K562 (cell line): ENCODE results near the gene CHD2. TPM values are rescaled to one million over a fixed set of nuclear protein-coding genes. Genes with fewer than 3 reads are reported as not detected.

Source experiments
- ATAC-seq: fragments of 200-7000 bp; cut with Tn5 transposase; 3 replicates; pipeline ENCODE4 v1.9.1; 2020; ENCODE audit warnings: moderate library complexity
- BruUV-seq: library from RNA; stranded (reverse); fragments of 400-500 nt; replicated peaks from 2 replicates; lab custom pipeline; 2021; lab: Mats Ljungman, UMichigan
- CTCF ChIA-PET: fragments of 300-600 bp; formaldehyde crosslinking; extraction: SDS; loops from one replicate; lab custom pipeline; 2021; ENCODE audit warnings: low intra/inter-chr PET ratio; lab: Yijun Ruan, JAX
- POLR2A ChIA-PET: fragments of 300-600, 350-650 bp; sonication (Branson Sonifier 250); formaldehyde crosslinking; extraction: SDS; loops from one replicate; lab custom pipeline; 2021; ENCODE audit warnings: antibody characterized with exemption, inconsistent platforms; lab: Yijun Ruan, JAX
- DNase-seq, 4 experiments: peaks; one replicate each; pipeline versions ENCODE4 v3.0.0 to v3.0.0-alpha.2; 2011 to 2018; ENCODE audit warnings: low spot score in 3 of 4, mixed read lengths in 3 of 4; ENCODE audit errors: extremely low read depth in 1 of 4
- FAIRE-seq: peaks from 2 replicates; lab custom pipeline; 2011; peaks lifted over from hg19 to GRCh38; lab: Jason Lieb, UNC
- H2AFZ ChIP-seq: 2 replicates; pipeline ENCODE4 v1.6.0; 2011; ENCODE audit warnings: low read depth, low read length, control low read depth, inconsistent platforms
- H3K27ac ChIP-seq: fragments of 200-600 bp; 3 replicates; pipeline ENCODE4 v1.8.0; 2011; ENCODE audit warnings: low read depth, mild to moderate bottlenecking, control low read depth, inconsistent platforms, low read length, moderate library complexity, mixed read lengths; ENCODE audit errors: extremely low read depth
- H3K27me3 ChIP-seq, 2 experiments: fragments of 300-600 bp in 1 of 2; 2 replicates in 1 of 2; 3 replicates in 1 of 2; pipeline versions ENCODE4 v1.6.0 to v1.8.0; 2011; ENCODE audit warnings: inconsistent platforms in 2 of 2, low read length in 2 of 2, mild to moderate bottlenecking in 1 of 2, mixed read lengths in 1 of 2, moderate library complexity in 1 of 2; ENCODE audit not compliant: control insufficient read depth in 2 of 2, insufficient read depth in 2 of 2
- H3K36me3 ChIP-seq: fragments of 300-600 bp; 3 replicates; pipeline ENCODE4 v1.8.0; 2011; ENCODE audit warnings: mild to moderate bottlenecking, low read length, inconsistent platforms; ENCODE audit not compliant: control insufficient read depth, insufficient read depth
- H3K4me1 ChIP-seq, 2 experiments: fragments of 200-600 bp in 1 of 2; replicated peaks in 1 of 2; 2 replicates in 1 of 2; 3 replicates in 1 of 2; pipeline versions ENCODE4 v1.5.1 to v1.8.0; 2011; ENCODE audit warnings: inconsistent platforms in 2 of 2, low read length in 2 of 2, mild to moderate bottlenecking in 1 of 2, mixed read lengths in 1 of 2, moderate library complexity in 1 of 2; ENCODE audit not compliant: control insufficient read depth in 2 of 2, insufficient read depth in 2 of 2
- H3K4me2 ChIP-seq: 2 replicates; pipeline ENCODE4 v1.6.1; 2011; ENCODE audit warnings: low read length, control low read depth, inconsistent platforms, mixed read lengths; ENCODE audit not compliant: insufficient read depth
- H3K4me3 ChIP-seq: fragments of 200-600 bp; sonication (generic), shearing (Covaris generic); 2 replicates; pipeline ENCODE4 v1.5.1; 2016; ENCODE audit warnings: control low read depth, inconsistent platforms
- H3K79me2 ChIP-seq: fragments of 200-600 bp; 3 replicates; pipeline ENCODE4 v1.8.0; 2011; ENCODE audit warnings: low read length, inconsistent platforms; ENCODE audit not compliant: control insufficient read depth, insufficient read depth
- H3K9ac ChIP-seq, 2 experiments: 2 replicates each; pipeline versions ENCODE4 v1.6.0 to v1.6.1; 2011; ENCODE audit warnings: low read depth in 2 of 2, low read length in 2 of 2, control low read depth in 1 of 2, inconsistent platforms in 1 of 2, mild to moderate bottlenecking in 1 of 2, mixed read lengths in 1 of 2; ENCODE audit not compliant: insufficient read depth in 1 of 2
- H3K9me1 ChIP-seq: one replicate; pipeline ENCODE4 v1.6.0; 2011; ENCODE audit warnings: inconsistent platforms, mild to moderate bottlenecking, low read length, moderate library complexity; ENCODE audit not compliant: control insufficient read depth, insufficient read depth
- H3K9me3 ChIP-seq: replicated peaks from 2 replicates; pipeline ENCODE4 v1.5.1; 2011; ENCODE audit warnings: low read depth, low read length, inconsistent platforms; ENCODE audit not compliant: control insufficient read depth, insufficient read depth
- H4K20me1 ChIP-seq: replicated peaks from 2 replicates; pipeline ENCODE4 v1.6.1; 2011; ENCODE audit warnings: low read length, inconsistent platforms, mixed read lengths; ENCODE audit not compliant: control insufficient read depth, insufficient read depth
- CHD1 ChIP-seq: fragments of 200-600 bp; sonication (generic); IDR thresholded peaks from one replicate; pipeline ENCODE4 v1.6.1; 2012; ENCODE audit warnings: mild to moderate bottlenecking, moderate library complexity, low read length, inconsistent platforms
- HDAC8 ChIP-seq: fragments of 450-650 bp; IDR thresholded peaks from 2 replicates; pipeline ENCODE4 v1.6.1; 2016; ENCODE audit warnings: mild to moderate bottlenecking, missing genetic modification characterization, moderate library complexity, missing compliant biosample characterization
- HNRNPL ChIP-seq: fragments of 200-400 bp; formaldehyde crosslinking; IDR thresholded peaks from 2 replicates; pipeline ENCODE4 v1.6.1; 2017; ENCODE audit warnings: low read depth, mild to moderate bottlenecking, low read length
- POLR2B ChIP-seq: fragments of 450-650 bp; IDR thresholded peaks from 2 replicates; pipeline ENCODE4 v1.6.1; 2018; ENCODE audit warnings: low read depth; ENCODE audit not compliant: partially characterized antibody
- RNF2 ChIP-seq: sonication (generic); IDR thresholded peaks from 2 replicates; pipeline ENCODE4 v1.6.1; 2016
- ZBTB7A ChIP-seq: IDR thresholded peaks from 2 replicates; pipeline ENCODE4 v1.6.1; 2011; ENCODE audit warnings: low read depth, mild to moderate bottlenecking, low read length, moderate library complexity, borderline replicate concordance; ENCODE audit not compliant: control insufficient read depth
- ZFP1 ChIP-seq: fragments of 450-650 bp; formaldehyde crosslinking; IDR thresholded peaks from 2 replicates; pipeline ENCODE4 v1.4.0; 2020; ENCODE audit warnings: mild to moderate bottlenecking, mixed read lengths
- ZNF717 ChIP-seq: fragments of 250-450 bp; sonication (Bioruptor Pico); IDR thresholded peaks from 2 replicates; pipeline ENCODE4 v1.5.0; 2021
- WGBS: fragments of 100-300 bp; shearing (Covaris generic); methylation state at CpG from one replicate; pipeline ENCODE4 v1.1.6; 2016; ENCODE audit warnings: low coverage, mixed read lengths; ENCODE audit not compliant: insufficient coverage; ENCODE audit errors: missing lambda C conversion rate; 5-methylcytosine and 5-hydroxymethylcytosine counted together
- in situ Hi-C: fragments of 300-500 bp; cut with MboI; formaldehyde crosslinking; loops from 4 replicates; pipeline ENCODE4 v1.15.0; 2018; ENCODE audit warnings: inconsistent platforms, mixed read lengths
- intact Hi-C: fragments of 100-400 bp; cut with micrococcal nuclease; formaldehyde crosslinking; loops from 2 replicates; pipeline ENCODE4 v1.14.2; 2022
- polyA plus RNA-seq, 8 experiments: library from polyadenylated mRNA; depleted of rRNA in 4 of 8; stranded (reverse) in 5 of 8; unstranded in 3 of 8; fragments of >200 nt; fragmentation: Nextera tagmentation in 2 of 8; fragmentation: Illumina TruSeq in 1 of 8; extraction: Ambion mirVana in 2 of 8; extraction: Trizol in 1 of 8; gene quantifications; 2 replicates each; pipeline versions ENCODE4 v1.2.1 to v1.2.3, GENCODE V29; 2011 to 2014; ENCODE audit warnings: inconsistent platforms in 1 of 8, missing spikeins in 1 of 8
- total RNA-seq, 7 experiments: library from RNA; depleted of rRNA in 6 of 7; stranded (reverse); fragments of >200 nt in 6 of 7; fragmentation: Illumina TruSeq in 2 of 7; extraction: Trizol in 2 of 7; gene quantifications; 2 replicates each; pipeline versions ENCODE4 v1.2.1 to v1.2.3, GENCODE V29; 2011 to 2021; ENCODE audit warnings: low replicate concordance in 1 of 7

Gene CHD2
- total and polyA plus RNA-seq, 9 of the 15 experiments (the other 6 are each of a cell fraction or from before 2014, with no cell fraction given) = 38.9 to 70.8 (median 56.2) TPM

GRCh38 chr15:93058128-93058527, 158.0 kb downstream of the CHD2 start:
- Histone ChIP-seq H3K27me3 (peaks cover 55 to 77% of the 10 kb centered on the region in 2 experiments), H4K20me1 (peaks cover 10% of the 10 kb centered on the region; the same call in 1 of the 2 replicates), H3K36me3 (no peaks in the 10 kb centered on the region), H3K79me2 (no peaks in the 10 kb centered on the region), H3K9me1 (no peaks in the 10 kb centered on the region), H3K27ac (no peak overlapping the region), H3K9ac (no peak overlapping the region), H3K4me1 (no peaks in the 10 kb centered on the region), H3K4me3 (no peak overlapping the region), H3K9me3 (no peaks in the 10 kb centered on the region), H2AFZ (no peak overlapping the region), H3K4me2 (no peak overlapping the region)
- FAIRE-seq (no peak), DNase-seq (no peak), ATAC-seq (no peak)
- intact Hi-C loops = loop anchor here (10.0 kb wide), 1 partner anchor 323 kb away; no protein-coding TSS in a partner anchor
- no TSS peak for BruUV-seq
- in situ Hi-C loops = no loop called here
- WGBS = under 1% methylated on average over 8 of the region's 8 CpGs
- CTCF ChIA-PET = no interaction called here
- POLR2A ChIA-PET = no interaction called here
- TF ChIP-seq ZBTB7A = no peak
- TF ChIP-seq RNF2 = no peak
- TF ChIP-seq ZFP1 = no peak
- TF ChIP-seq HNRNPL = no peak
- no peak for TF ChIP-seq CHD1
- TF ChIP-seq ZNF717 (CRISPR knock-in tag) = no peak
- no peak for TF ChIP-seq POLR2B
- TF ChIP-seq HDAC8 (tag) = no peak
